Heart right ventricle (tissue), 16 donors: ENCODE results near the gene EFCAB14. TPM values are rescaled to one million over a fixed set of nuclear protein-coding genes. Genes with fewer than 3 reads are reported as not detected.

Source experiments
- ATAC-seq, 8 donors: fragments of 200-7000 bp; cut with Tn5 transposase; one replicate each; pipeline ENCODE4 v1.9.1; 2020; ENCODE audit warnings: mild to moderate bottlenecking in 8 of 8, moderate library complexity in 8 of 8, moderate number of reproducible peaks in 1 of 8
- DNase-seq, 2 donors: peaks; one replicate each; pipeline ENCODE4 v3.0.0-alpha.2; 2020
- H3K27ac ChIP-seq, 10 donors: fragments of 200-600 bp; sonication (generic) in 2 of 10; one replicate each; pipeline versions ENCODE4 v1.5.0 to v1.8.0; 2020 to 2022; ENCODE audit warnings: mild to moderate bottlenecking in 3 of 10
- H3K27me3 ChIP-seq, 7 donors: fragments of 200-600 bp; one replicate each; pipeline ENCODE4 v1.8.0; 2021 to 2022; ENCODE audit warnings: mild to moderate bottlenecking in 2 of 7
- H3K36me3 ChIP-seq, 9 donors: fragments of 200-600 bp; sonication (generic) in 1 of 9; one replicate each; pipeline versions ENCODE4 v1.5.0 to v1.8.0; 2020 to 2022; ENCODE audit warnings: mild to moderate bottlenecking in 2 of 9
- H3K4me1 ChIP-seq, 9 donors: fragments of 200-600 bp; sonication (generic) in 1 of 9; one replicate each; pipeline versions ENCODE4 v1.5.0 to v1.8.0; 2020 to 2022; ENCODE audit warnings: mild to moderate bottlenecking in 4 of 9
- H3K4me3 ChIP-seq, 10 donors: fragments of 200-600 bp; sonication (generic) in 2 of 10; one replicate each; pipeline versions ENCODE4 v1.5.0 to v1.8.0; 2020 to 2022; ENCODE audit warnings: mild to moderate bottlenecking in 7 of 10, moderate library complexity in 2 of 10
- H3K9me3 ChIP-seq, 11 donors: fragments of 200-600 bp in 10 of 11; sonication (generic) in 2 of 11; one replicate each; pipeline versions ENCODE4 v1.5.0 to v1.8.0; 2013 to 2022; ENCODE audit warnings: mild to moderate bottlenecking in 2 of 11, control low read depth in 1 of 11, moderate library complexity in 1 of 11
- CTCF ChIP-seq, 9 donors: fragments of 200-600 bp; sonication (generic) in 2 of 9; IDR thresholded peaks; one replicate each; pipeline versions ENCODE4 v1.5.0 to v1.8.0; 2021 to 2022; ENCODE audit warnings: antibody characterized with exemption in 9 of 9, mild to moderate bottlenecking in 5 of 9, moderate library complexity in 1 of 9
- WGBS, 2 donors: extraction: QIAGEN DNeasy Blood & Tissue Kit; methylation state at CpG; one replicate each; pipeline ENCODE4 v1.1.7; 2013; ENCODE audit warnings: inconsistent platforms in 1 of 2; 5-methylcytosine and 5-hydroxymethylcytosine counted together
- intact Hi-C, 10 donors: fragments of 100-400 bp; cut with DNase I; formaldehyde crosslinking; loops; one replicate each; pipeline versions ENCODE4 v1.11.1 to v1.14.2; 2022
- polyA plus RNA-seq, 2 donors: library from polyadenylated mRNA; stranded (reverse); fragments of 200-250 nt; gene quantifications; one replicate each; pipeline ENCODE4 v1.2.3, GENCODE V29; 2013
- total RNA-seq, 10 donors: library from RNA; stranded (reverse); fragmentation: NEBNext Ultra II Directional in 3 of 10; extraction: Animal tissue kit (Norgen Biotek cat#: 25700) in 3 of 10; gene quantifications; one replicate each; pipeline versions ENCODE4 v1.2.1 to v1.2.4, GENCODE V29; 2021 to 2023
- donor health status: Arrhythmogenic right ventricular cardiomyopathy.
- donor health status: ischemic (EF 13 %, LVEDD 7.1; RV severe dilation, severe dysfunction).
- donor health status: healthy with polysubstance abuse.
- donor health status: DM: no; HTN: yes; CAD: no.
- donor health status: DM: no; HTN: no; CAD: no.
- donor health status: ischemic (EF 25% LVEDD 6.9; RV normal size, moderate dysfunction).
- donor health status: ischemic (EF 25% LVEDD 5.7; RV mildly dilated, moderate dysfunction).
- donor health status: healthy.
- donor health status: DM: yes; HTN: yes; CAD: no.
- donor health status: Ischemic cardiomyopathy.
- donor health status: ischemic (EF 35%, LVEDD 5.7; RV mildly dilated, moderate dysfunction).
- donor health status: nonischemic (EF 11% LVEDD 7.7; RV severe dilation, severe dysfunction).
- donor health status: DM: yes; HTN: yes; CAD: no.
- donor health status: PGD.
- donor health status: ischemic (EF 29% LVEDD 5.4; RV normal size, mild dysfunction).
- donor health status: nonischemic (EF 23%, LVEDD 6.1; RV moderate dilation, normal function).

The EFCAB14 gene
- total and polyA plus RNA-seq, 12 donors: 11.0 to 74.5 (median 59.9) TPM

- H3K27ac ChIP-seq: peak overlapping the region in 2 of 10 donors; percentile 19 to 32
- DNase-seq: peak; percentile 59 to 79
- peak in 7 of 8 donors; percentile 49 to 84 (median 69) for ATAC-seq
These were observed 31.7 kb downstream of the EFCAB14 start for GRCh38 chr1:46687093-46687659.

GRCh38 chr1:46686255-46686654 is 32.7 kb downstream of the EFCAB14 start:
- Histone ChIP-seq H3K9me3 (no peaks in the 10 kb centered on the region), H3K36me3 (peaks cover 0 to 100% (median 52%) of the 10 kb centered on the region in 9 donors), H3K27me3 (no peaks in the 10 kb centered on the region), H3K27ac (peak overlapping the region in 1 of 10 donors; percentile 8), H3K4me3 (no peak overlapping the region), H3K4me1 (peaks cover 0 to 35% (median 21%) of the 10 kb centered on the region in 9 donors)
- intact Hi-C loops: no loop called here
- ATAC-seq: peak in 2 of 8 donors; percentile 21 to 51
- WGBS, 2 donors: 18 to 38% methylated on average over 1 of the region's 1 CpG
- DNase-seq: no peak
- no peak for TF ChIP-seq CTCF (IDR thresholded peaks at IDR 0.05)

More at GRCh38 chr1:46687093-46687659, 31.7 kb downstream of the EFCAB14 start:
- no peaks in the 10 kb centered on the region for H3K27me3 ChIP-seq
- 58 to 62% methylated on average over 2 of the region's 2 CpGs for WGBS, 2 donors
- peaks cover 0 to 100% (median 51%) of the 10 kb centered on the region in 9 donors for H3K36me3 ChIP-seq
- H3K4me3 ChIP-seq: no peak overlapping the region
- no peak for TF ChIP-seq CTCF (IDR thresholded peaks at IDR 0.05)
- intact Hi-C loops: no loop called here
- peaks cover 0 to 41% (median 29%) of the 10 kb centered on the region in 9 donors for H3K4me1 ChIP-seq
- H3K9me3 ChIP-seq: no peaks in the 10 kb centered on the region

GRCh38 chr1:46684670-46685069 is 34.2 kb downstream of the EFCAB14 start:
- ATAC-seq: no peak
- 97 to 100% methylated on average over 2 of the region's 2 CpGs for WGBS, 2 donors
- Histone ChIP-seq H3K36me3 (peaks cover 0 to 100% (median 54%) of the 10 kb centered on the region in 9 donors), H3K4me1 (peaks cover 0 to 35% (median 21%) of the 10 kb centered on the region in 9 donors), H3K27me3 (no peaks in the 10 kb centered on the region), H3K27ac (no peak overlapping the region), H3K4me3 (no peak overlapping the region), H3K9me3 (no peaks in the 10 kb centered on the region)
- no peak for TF ChIP-seq CTCF (IDR thresholded peaks at IDR 0.05)
- DNase-seq: no peak
- intact Hi-C loops: no loop called here

GRCh38 chr1:46682064-46682463 is 36.9 kb downstream of the EFCAB14 start:
- Histone ChIP-seq H3K27ac (peak overlapping the region in 2 of 10 donors; percentile 1 to 22), H3K9me3 (no peaks in the 10 kb centered on the region), H3K4me3 (no peak overlapping the region), H3K27me3 (no peaks in the 10 kb centered on the region), H3K36me3 (peaks cover 0 to 100% (median 69%) of the 10 kb centered on the region in 9 donors), H3K4me1 (peaks cover 0 to 21% (median 7%) of the 10 kb centered on the region in 9 donors)
- TF ChIP-seq CTCF (IDR thresholded peaks at IDR 0.05): no peak
- ATAC-seq (no peak), DNase-seq (no peak)
- 59 to 69% methylated on average over 1 of the region's 1 CpG for WGBS, 2 donors
- intact Hi-C loops: no loop called here
